Measurements from ENCODE around the gene CRB1. TPM values are rescaled to one million over a fixed set of nuclear protein-coding genes. Genes with fewer than 3 reads are reported as not detected.

The CRB1 gene
- total and polyA plus RNA-seq, 9 of the 15 experiments (the other 6 are each of a cell fraction or from before 2014, with no cell fraction given) = 0.04 to 0.10 TPM; not detected in 7

- TF ChIP-seq ARID1B (IDR thresholded peaks at IDR 0.05) (no peak), ZHX1 (conservative IDR thresholded peaks at IDR 0.05; ENCODE audit: low read length) (no peak), ZC3H8 (IDR thresholded peaks at IDR 0.05) (no peak), JUNB (CRISPR knock-in tag; conservative IDR thresholded peaks at IDR 0.05) (no peak), HSF4 (CRISPR knock-in tag; IDR thresholded peaks at IDR 0.05; ENCODE audit: borderline replicate concordance) (no peak), HMBOX1 (IDR thresholded peaks at IDR 0.05) (no peak), ZNF318 (IDR thresholded peaks at IDR 0.05; ENCODE audit: borderline replicate concordance in 1 of 2, low read depth in 1 of 2) (no peak), NR0B1 (IDR thresholded peaks at IDR 0.05; ENCODE audit: partially characterized antibody) (no peak)
These were observed 247.4 kb downstream of the CRB1 start (continued) for GRCh38 chr1:197515421-197515820.
